Islet precursor cell (in vitro differentiated cells): ENCODE results near the gene NSG2.
"Not testable (repeated sequence)": the region's sequence is repeated elsewhere in the genome, so short reads cannot be mapped to it uniquely, and the experiment has no call there.

Source experiments
- DNase-seq: peaks from one replicate; pipeline ENCODE4 v3.0.0-alpha.2; 2018

Gene NSG2

GRCh38 chr5:174106997-174107655 lies 61.6 kb downstream of the NSG2 start:
- DNase-seq = no peak

- no peak for DNase-seq
Observed at GRCh38 chr5:174108745-174109144, 63.2 kb downstream of the NSG2 start.

- no peak for DNase-seq
Observed at GRCh38 chr5:174109698-174110260, 64.3 kb downstream of the NSG2 start.

- DNase-seq = no peak
Observed at GRCh38 chr5:174110310-174110709, 64.8 kb downstream of the NSG2 start.

GRCh38 chr5:174111287-174111973 lies 65.9 kb downstream of the NSG2 start:
- no peak for DNase-seq

GRCh38 chr5:174115226-174115625 lies 69.7 kb downstream of the NSG2 start:
- DNase-seq = no peak

GRCh38 chr5:174118823-174119467 lies 73.4 kb downstream of the NSG2 start:
- DNase-seq = no peak

GRCh38 chr5:174119468-174119881 lies 74.0 kb downstream of the NSG2 start:
- DNase-seq = no peak

GRCh38 chr5:174120401-174121005 lies 75.0 kb downstream of the NSG2 start:
- DNase-seq = no peak

- no peak for DNase-seq
Observed at GRCh38 chr5:174134545-174134944, 89.0 kb downstream of the NSG2 start.

- no peak for DNase-seq
Observed at GRCh38 chr5:174139623-174140022, 94.1 kb downstream of the NSG2 start.

- no peak for DNase-seq
Observed at GRCh38 chr5:174140452-174141020, 95.0 kb downstream of the NSG2 start.

GRCh38 chr5:174141398-174141797 lies 95.9 kb downstream of the NSG2 start:
- DNase-seq = no peak

GRCh38 chr5:174145091-174145490 lies 99.6 kb downstream of the NSG2 start:
- no peak for DNase-seq

- no peak for DNase-seq
Observed at GRCh38 chr5:174145821-174146220, 100.3 kb downstream of the NSG2 start.

GRCh38 chr5:174146556-174146955 lies 101.0 kb downstream of the NSG2 start:
- peak; percentile 20 for DNase-seq

GRCh38 chr5:174147012-174147411 lies 101.5 kb downstream of the NSG2 start:
- DNase-seq = not testable (repeated sequence)

GRCh38 chr5:174147551-174147950 lies 102.0 kb downstream of the NSG2 start:
- no peak for DNase-seq

GRCh38 chr5:174148721-174149120 lies 103.2 kb downstream of the NSG2 start:
- no peak for DNase-seq

GRCh38 chr5:174149426-174149825 lies 103.9 kb downstream of the NSG2 start:
- no peak for DNase-seq

GRCh38 chr5:174149989-174150388 lies 104.5 kb downstream of the NSG2 start:
- no peak for DNase-seq

- DNase-seq = peak; percentile 33
Observed at GRCh38 chr5:174151599-174152181, 106.2 kb downstream of the NSG2 start.

GRCh38 chr5:174154559-174154958 lies 109.1 kb downstream of the NSG2 start:
- no peak for DNase-seq
